Activated CD4-positive, alpha-beta T cell treated with anti-CD3 and anti-CD28 coated beads for 36 hours (primary cell): ENCODE measurements around the gene SLC2A8. TPM values are rescaled to one million over a fixed set of nuclear protein-coding genes. Genes with fewer than 3 reads are reported as not detected.

Experiments used
- ATAC-seq: fragments of 200-7000 bp; cut with Tn5 transposase; one replicate; pipeline ENCODE4 v1.10.0; 2021; ENCODE audit warnings: mild to moderate bottlenecking, moderate library complexity
- CTCF ChIA-PET: fragments of 350-600 bp; sonication (Branson Sonifier 250); formaldehyde crosslinking; loops from one replicate; lab custom pipeline; 2021; ENCODE audit warnings: antibody characterized with exemption; lab: Charles Lee
- POLR2A ChIA-PET: fragments of 350-600 bp; sonication (Branson Sonifier 250); formaldehyde crosslinking; loops from one replicate; lab custom pipeline; 2021; ENCODE audit warnings: antibody characterized with exemption, inconsistent platforms; lab: Charles Lee
- DNase-seq: peaks from one replicate; pipeline ENCODE4 v3.0.0-alpha.2; 2020
- H3K27ac Mint-ChIP-seq: one replicate; pipeline ENCODE4 v1.8.0; 2021; ENCODE audit warnings: mixed read lengths
- H3K27me3 Mint-ChIP-seq: one replicate; pipeline ENCODE4 v1.8.0; 2021; ENCODE audit warnings: mixed read lengths
- H3K36me3 Mint-ChIP-seq: one replicate; pipeline ENCODE4 v1.8.0; 2021; ENCODE audit warnings: low read depth, mixed read lengths
- H3K4me1 Mint-ChIP-seq: one replicate; pipeline ENCODE4 v1.8.0; 2021; ENCODE audit warnings: mixed read lengths
- H3K4me3 Mint-ChIP-seq: one replicate; pipeline ENCODE4 v1.8.0; 2021; ENCODE audit warnings: mild to moderate bottlenecking, moderate library complexity, mixed read lengths
- H3K9me3 Mint-ChIP-seq: one replicate; pipeline ENCODE4 v1.8.0; 2021; ENCODE audit warnings: low read depth, mixed read lengths
- intact Hi-C, 2 experiments: fragments of 100-400 bp; cut with DNase I in 1 of 2; cut with micrococcal nuclease in 1 of 2; formaldehyde crosslinking; loops; one replicate each; pipeline versions ENCODE4 v1.14.2 to v1.15.1; 2022 to 2024; cut with DNase I, micrococcal nuclease
- total RNA-seq, 2 experiments: library from RNA; stranded (reverse); gene quantifications; one replicate each; pipeline ENCODE4 v1.2.3, GENCODE V29; 2021

The SLC2A8 gene
- total RNA-seq, 2 experiments from 2014 or later: 1.3 to 1.7 TPM

DNA sequence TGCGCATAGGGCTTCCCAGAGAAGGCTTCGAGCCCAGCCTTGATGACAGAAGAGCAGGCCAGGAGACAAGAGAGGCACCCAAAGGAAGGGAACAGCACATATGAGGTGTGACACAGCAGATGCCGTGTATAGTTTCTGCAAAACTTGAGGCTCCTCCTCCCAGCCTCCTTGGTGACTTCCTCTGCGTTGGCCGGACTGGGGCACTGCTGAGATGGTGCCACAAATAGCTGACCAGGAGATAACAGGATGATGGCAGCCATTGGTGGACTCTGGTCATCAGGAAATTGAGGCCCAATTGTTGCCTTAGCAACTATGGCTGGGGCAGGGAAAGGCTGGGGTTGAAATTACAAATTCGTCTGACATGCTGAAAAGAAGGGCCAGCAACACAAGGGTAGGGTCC is 22.4 kb downstream of the SLC2A8 start:
- Mint-ChIP-seq H3K36me3 (peaks cover 2% of the 10 kb centered on the region), H3K9me3 (no peaks in the 10 kb centered on the region), H3K4me3 (no peak overlapping the region), H3K4me1 (peaks cover 10% of the 10 kb centered on the region), H3K27me3 (peaks cover 18% of the 10 kb centered on the region), H3K27ac (no peak overlapping the region)
- intact Hi-C loops: no loop called here
- POLR2A ChIA-PET: no interaction called here
- DNase-seq: no peak
- ATAC-seq: no peak
- CTCF ChIA-PET: interaction anchor here (0.7 to 0.8 kb wide), 2 partner anchors 55 to 365 kb away, joined by 3 to 4 read pairs; no protein-coding TSS in a partner anchor

DNA sequence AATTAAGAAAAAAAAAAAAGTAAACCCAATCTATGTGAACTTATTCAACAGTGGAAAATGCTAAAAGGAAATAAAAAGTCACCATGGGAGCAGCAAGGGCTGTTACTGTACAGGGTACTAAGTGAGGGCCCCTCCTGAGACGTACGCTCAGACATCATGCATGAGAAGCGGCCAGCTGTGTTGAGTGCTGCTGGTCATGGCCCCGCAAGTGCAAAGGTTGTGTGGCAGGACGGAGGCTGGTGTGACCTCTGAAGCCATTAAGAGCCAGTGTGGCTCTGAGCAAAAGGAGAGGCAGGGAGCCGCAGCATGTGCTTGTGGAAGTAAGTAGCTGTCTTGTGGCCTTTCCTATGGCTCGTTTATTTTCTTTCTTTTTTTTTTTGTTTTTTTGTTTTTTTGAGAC is 24.1 kb downstream of the SLC2A8 start:
- no peak overlapping the region for H3K4me3 Mint-ChIP-seq
- no peak overlapping the region for H3K27ac Mint-ChIP-seq
- CTCF ChIA-PET: interaction anchor here (1.1 kb wide), 1 partner anchor 481 kb away, joined by 3 read pairs; no protein-coding TSS in a partner anchor
- H3K9me3 Mint-ChIP-seq: no peaks in the 10 kb centered on the region
- DNase-seq (no peak), ATAC-seq (no peak)
- peaks cover 4% of the 10 kb centered on the region for H3K27me3 Mint-ChIP-seq
- intact Hi-C loops: loop anchor here (5.0 to 10.0 kb wide), 3 partner anchors 109 to 1896 kb away; no protein-coding TSS in a partner anchor
- H3K4me1 Mint-ChIP-seq: peaks cover 22% of the 10 kb centered on the region
- POLR2A ChIA-PET: interaction anchor here (0.7 to 1.0 kb wide), 3 partner anchors 15 to 33 kb away, joined by 3 to 4 read pairs (median 3); no protein-coding TSS in a partner anchor
- peaks cover 3% of the 10 kb centered on the region for H3K36me3 Mint-ChIP-seq

DNA sequence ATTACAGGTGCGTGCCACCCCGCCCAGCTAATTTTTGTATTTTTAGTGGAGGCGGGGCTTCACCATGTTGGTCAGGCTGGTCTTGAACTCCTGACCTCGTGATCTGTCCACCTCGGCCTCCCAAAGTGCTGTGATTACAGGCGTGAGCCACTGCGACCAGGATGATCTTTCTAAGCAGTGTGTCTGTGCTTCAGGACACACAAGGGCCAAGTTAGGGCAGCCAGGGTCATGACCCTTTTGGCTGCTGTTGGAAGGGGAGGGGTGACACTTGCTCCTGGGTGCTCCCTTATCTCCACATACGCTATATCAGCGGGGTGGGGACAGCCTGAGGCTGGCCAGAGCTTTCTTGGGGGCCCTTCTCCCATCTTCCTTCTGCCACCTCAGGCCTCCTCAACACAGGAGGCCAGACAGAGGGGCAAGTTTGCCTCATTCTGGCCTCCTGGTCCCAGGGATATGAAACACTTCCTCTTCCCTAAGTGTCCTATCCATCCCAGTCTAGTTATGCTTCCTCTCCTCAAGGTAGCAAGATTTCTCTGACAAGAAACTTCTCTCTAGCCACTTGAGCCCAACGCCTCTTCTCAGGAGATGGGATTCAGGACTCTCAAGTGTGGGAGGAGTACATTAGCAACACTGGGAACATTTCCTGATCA is 25.3 kb downstream of the SLC2A8 start:
- DNase-seq: no peak
- H3K27me3 Mint-ChIP-seq: no peaks in the 10 kb centered on the region
- H3K9me3 Mint-ChIP-seq: no peaks in the 10 kb centered on the region
- ChIA-PET POLR2A (no interaction called here), CTCF (no interaction called here)
- intact Hi-C loops: loop anchor here (5.0 to 10.0 kb wide), 3 partner anchors 110 to 1897 kb away; no protein-coding TSS in a partner anchor
- peaks cover 32% of the 10 kb centered on the region for H3K4me1 Mint-ChIP-seq
- H3K27ac Mint-ChIP-seq: no peak overlapping the region
- no peak for ATAC-seq
- peaks cover 10% of the 10 kb centered on the region for H3K36me3 Mint-ChIP-seq
- peak overlapping the region; percentile 99 for H3K4me3 Mint-ChIP-seq

- ChIA-PET POLR2A (interaction anchor here (0.6 to 2.7 kb wide), 2 partner anchors 28 to 513 kb away, joined by 4 to 21 read pairs; partner anchors contain the start of genes LRSAM1 and RPL12), CTCF (interaction anchor here (0.6 to 2.0 kb wide), 4 partner anchors 26 to 339 kb away, joined by 3 to 5 read pairs (median 4); partner anchors contain the start of gene SLC2A8)
- Mint-ChIP-seq H3K4me1 (peaks cover 36% of the 10 kb centered on the region), H3K36me3 (peaks cover 12% of the 10 kb centered on the region), H3K9me3 (no peaks in the 10 kb centered on the region), H3K27me3 (no peaks in the 10 kb centered on the region), H3K27ac (no peak overlapping the region), H3K4me3 (peak overlapping the region; percentile 99)
- ATAC-seq: no peak
- intact Hi-C loops: loop anchor here (5.0 to 10.0 kb wide), 3 partner anchors 110 to 1898 kb away; no protein-coding TSS in a partner anchor
- no peak for DNase-seq
These were observed 25.8 kb downstream of the SLC2A8 start for GRCh38 chr9:127422787-127423186.

GRCh38 chr9:127423476-127423933 is 26.5 kb downstream of the SLC2A8 start:
- no peak for ATAC-seq
- no peaks in the 10 kb centered on the region for H3K27me3 Mint-ChIP-seq
- ChIA-PET CTCF (interaction anchor here (0.6 to 2.0 kb wide), 7 partner anchors 22 to 340 kb away, joined by 3 to 7 read pairs (median 4); partner anchors contain the start of genes LRSAM1, RPL12 and SLC2A8), POLR2A (interaction anchor here (0.6 to 2.7 kb wide), 3 partner anchors 27 to 512 kb away, joined by 3 to 21 read pairs (median 4); partner anchors contain the start of genes LRSAM1 and RPL12)
- H3K9me3 Mint-ChIP-seq: no peaks in the 10 kb centered on the region
- intact Hi-C loops: loop anchor here (5.0 to 10.0 kb wide), 3 partner anchors 111 to 1899 kb away; no protein-coding TSS in a partner anchor
- no peak for DNase-seq
- peak overlapping the region; percentile 99 for H3K4me3 Mint-ChIP-seq
- H3K4me1 Mint-ChIP-seq: peaks cover 43% of the 10 kb centered on the region
- H3K36me3 Mint-ChIP-seq: peaks cover 19% of the 10 kb centered on the region
- H3K27ac Mint-ChIP-seq: peak overlapping the region; percentile 89

GRCh38 chr9:127423934-127424675 is 27.1 kb downstream of the SLC2A8 start, which contains the start of gene ZNF79:
TSS of gene ZNF79 (plus strand) at chr9:127424382. CDS start at chr9:127424788, 406 bp downstream.
- peak within 1 kb of the TSS; percentile 99 for H3K4me3 Mint-ChIP-seq
- ChIA-PET POLR2A (interaction anchor here (0.7 to 2.7 kb wide), 4 partner anchors 21 to 414 kb away, joined by 3 to 21 read pairs (median 4); partner anchors contain the start of genes LRSAM1 and RPL12), CTCF (interaction anchor here (0.7 to 2.0 kb wide), 6 partner anchors 22 to 36 kb away, joined by 3 to 7 read pairs (median 4); partner anchors contain the start of genes LRSAM1, RPL12 and SLC2A8)
- H3K27me3 Mint-ChIP-seq: no peaks in the 10 kb centered on the region
- peaks cover 49% of the 10 kb centered on the region for H3K4me1 Mint-ChIP-seq
- no peaks in the 10 kb centered on the region for H3K9me3 Mint-ChIP-seq
- intact Hi-C loops: loop anchor here (1.0 to 10.0 kb wide), 14 partner anchors 27 to 1899 kb away; partner anchors contain the start of genes LRSAM1 (in 2 of the 2), RPL12 (in 2 of the 2), PTRH1 (in 1 of the 2) and TOR2A (in 1 of the 2)
- peak within 1 kb of the TSS; percentile 89 for H3K27ac Mint-ChIP-seq
- H3K36me3 Mint-ChIP-seq: peaks cover 24% of the 10 kb centered on the region
- DNase-seq (peak; percentile 96), ATAC-seq (peak; percentile 81)

GRCh38 chr9:127424676-127424999 is 27.7 kb downstream of the SLC2A8 start:
- Mint-ChIP-seq H3K27me3 (no peaks in the 10 kb centered on the region), H3K27ac (peak overlapping the region; percentile 89), H3K9me3 (no peaks in the 10 kb centered on the region), H3K36me3 (peaks cover 24% of the 10 kb centered on the region), H3K4me1 (peaks cover 50% of the 10 kb centered on the region), H3K4me3 (peak overlapping the region; percentile 99)
- peak; percentile 69 for DNase-seq
- ATAC-seq: peak; percentile 32
- CTCF ChIA-PET: interaction anchor here (0.7 to 2.0 kb wide), 4 partner anchors 26 to 37 kb away, joined by 3 to 7 read pairs (median 4); partner anchors contain the start of genes LRSAM1, RPL12 and SLC2A8
- intact Hi-C loops: loop anchor here (1.0 to 10.0 kb wide), 14 partner anchors 27 to 1900 kb away; partner anchors contain the start of genes LRSAM1 (in 2 of the 2), RPL12 (in 2 of the 2), PTRH1 (in 1 of the 2) and TOR2A (in 1 of the 2)
- POLR2A ChIA-PET: interaction anchor here (1.0 to 2.7 kb wide), 3 partner anchors 20 to 200 kb away, joined by 4 to 21 read pairs (median 5); partner anchors contain the start of genes LRSAM1 and RPL12

- peak overlapping the region; percentile 99 for H3K4me3 Mint-ChIP-seq
- DNase-seq (peak; percentile 77), ATAC-seq (peak; percentile 71)
- intact Hi-C loops: loop anchor here (1.0 to 10.0 kb wide), 8 partner anchors 38 to 1902 kb away; partner anchors contain the start of genes CDK9 (in 1 of the 2) and STXBP1 (in 1 of the 2)
- ChIA-PET CTCF (interaction anchor here (0.7 kb wide), 1 partner anchor 89 kb away, joined by 3 read pairs; no protein-coding TSS in a partner anchor), POLR2A (no interaction called here)
- peak overlapping the region; percentile 89 for H3K27ac Mint-ChIP-seq
- no peaks in the 10 kb centered on the region for H3K9me3 Mint-ChIP-seq
- H3K36me3 Mint-ChIP-seq: peaks cover 40% of the 10 kb centered on the region
- H3K27me3 Mint-ChIP-seq: no peaks in the 10 kb centered on the region
- H3K4me1 Mint-ChIP-seq: peaks cover 55% of the 10 kb centered on the region
These were observed 29.8 kb downstream of the SLC2A8 start for GRCh38 chr9:127426756-127427155.

DNA sequence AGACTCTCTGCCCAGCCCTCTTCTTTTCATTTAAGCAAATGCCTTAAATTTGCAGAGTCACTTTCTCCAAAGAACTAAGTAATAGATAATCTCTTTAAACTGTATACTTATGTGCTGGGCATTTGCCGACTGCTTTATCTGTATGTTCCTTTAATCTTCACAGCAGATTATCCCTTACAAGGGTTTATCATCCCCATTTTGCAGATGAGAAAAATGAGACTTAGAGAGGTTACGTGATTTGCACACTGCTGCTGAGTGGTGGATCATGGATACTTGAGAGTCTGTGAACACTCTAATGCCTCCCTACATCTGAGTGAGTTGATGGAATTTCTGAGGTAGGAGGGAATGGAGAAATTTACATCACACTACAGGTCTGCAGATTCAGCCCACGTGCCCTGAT is 31.4 kb downstream of the SLC2A8 start:
- intact Hi-C loops: loop anchor here (5.0 to 10.0 kb wide), 4 partner anchors 204 to 1904 kb away; partner anchors contain the start of gene CDK9 (in 1 of the 2)
- POLR2A ChIA-PET: interaction anchor here (0.7 kb wide), 1 partner anchor 16 kb away, joined by 3 read pairs; no protein-coding TSS in a partner anchor

DNA sequence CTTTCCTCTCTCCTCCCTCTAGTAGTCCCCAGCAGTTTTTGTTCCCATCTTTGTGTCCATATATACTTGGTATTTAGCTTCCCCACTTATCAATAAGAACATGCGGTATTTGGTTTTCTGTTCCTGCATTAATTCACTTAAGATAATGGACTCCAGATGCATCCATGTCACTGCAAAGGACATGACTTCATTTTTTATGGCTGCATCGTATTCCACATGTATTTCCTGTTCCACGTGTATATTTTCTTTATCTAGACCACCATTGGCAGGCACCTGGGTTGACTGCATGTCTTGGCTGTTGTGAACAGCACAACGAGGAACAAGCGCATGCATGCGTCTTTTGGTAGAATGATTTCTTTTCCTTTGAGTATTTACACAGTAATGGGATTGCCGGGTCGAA is 33.4 kb downstream of the SLC2A8 start:
- Mint-ChIP-seq H3K4me3 (no peak overlapping the region), H3K36me3 (peaks cover 62% of the 10 kb centered on the region), H3K9me3 (no peaks in the 10 kb centered on the region), H3K27ac (no peak overlapping the region), H3K4me1 (peaks cover 39% of the 10 kb centered on the region), H3K27me3 (no peaks in the 10 kb centered on the region)
- POLR2A ChIA-PET: no interaction called here
- ATAC-seq: no peak
- DNase-seq: no peak
- intact Hi-C loops: no loop called here
- CTCF ChIA-PET: interaction anchor here (0.6 kb wide), 1 partner anchor 57 kb away, joined by 3 read pairs; no protein-coding TSS in a partner anchor

More for the DNA sequence above, 31.4 kb downstream of the SLC2A8 start:
- Mint-ChIP-seq H3K9me3 (no peaks in the 10 kb centered on the region), H3K27ac (no peak overlapping the region), H3K4me1 (peaks cover 46% of the 10 kb centered on the region), H3K36me3 (peaks cover 47% of the 10 kb centered on the region), H3K27me3 (no peaks in the 10 kb centered on the region), H3K4me3 (no peak overlapping the region)
- DNase-seq (no peak), ATAC-seq (no peak)
- CTCF ChIA-PET: interaction anchor here (0.6 kb wide), 1 partner anchor 39 kb away, joined by 3 read pairs; no protein-coding TSS in a partner anchor
